ENCODE results near the gene ATG4B. TPM values are rescaled to one million over a fixed set of nuclear protein-coding genes. Genes with fewer than 3 reads are reported as not detected.

Gene ATG4B
- total RNA-seq, 3 donors from 2014 or later = 87.9 to 154 (median 94.6) TPM

DNA sequence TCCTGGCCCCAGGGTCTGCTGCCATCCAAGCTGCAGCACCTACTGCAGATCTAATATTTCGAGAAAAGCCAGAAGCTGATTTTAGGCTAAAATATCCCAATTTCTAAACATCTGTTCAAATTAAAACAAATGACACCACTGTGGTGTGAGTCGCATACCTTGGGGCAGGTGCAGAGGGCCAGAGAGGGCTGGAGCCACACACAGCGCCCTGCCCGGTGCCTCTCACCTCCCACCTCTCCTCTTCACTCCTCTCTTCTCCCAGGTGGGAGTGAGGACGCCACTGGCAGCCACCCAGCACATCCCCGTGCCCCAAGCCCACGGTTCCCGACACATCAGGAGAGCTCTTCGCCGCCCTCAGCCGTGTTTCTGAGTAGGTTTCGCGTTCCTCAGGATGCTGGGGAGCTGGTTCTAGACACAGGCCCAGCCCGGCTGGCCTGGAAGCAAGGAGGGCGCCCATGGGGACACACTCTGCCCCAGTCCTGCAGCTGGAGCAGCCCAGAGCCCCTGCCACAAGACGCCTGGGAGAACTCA lies 21.9 kb upstream of the ATG4B start:
- intact Hi-C loops (cut with DNase I, micrococcal nuclease) = no loop called here
- no peaks in the 10 kb centered on the region for H3K9me3 ChIP-seq

DNA sequence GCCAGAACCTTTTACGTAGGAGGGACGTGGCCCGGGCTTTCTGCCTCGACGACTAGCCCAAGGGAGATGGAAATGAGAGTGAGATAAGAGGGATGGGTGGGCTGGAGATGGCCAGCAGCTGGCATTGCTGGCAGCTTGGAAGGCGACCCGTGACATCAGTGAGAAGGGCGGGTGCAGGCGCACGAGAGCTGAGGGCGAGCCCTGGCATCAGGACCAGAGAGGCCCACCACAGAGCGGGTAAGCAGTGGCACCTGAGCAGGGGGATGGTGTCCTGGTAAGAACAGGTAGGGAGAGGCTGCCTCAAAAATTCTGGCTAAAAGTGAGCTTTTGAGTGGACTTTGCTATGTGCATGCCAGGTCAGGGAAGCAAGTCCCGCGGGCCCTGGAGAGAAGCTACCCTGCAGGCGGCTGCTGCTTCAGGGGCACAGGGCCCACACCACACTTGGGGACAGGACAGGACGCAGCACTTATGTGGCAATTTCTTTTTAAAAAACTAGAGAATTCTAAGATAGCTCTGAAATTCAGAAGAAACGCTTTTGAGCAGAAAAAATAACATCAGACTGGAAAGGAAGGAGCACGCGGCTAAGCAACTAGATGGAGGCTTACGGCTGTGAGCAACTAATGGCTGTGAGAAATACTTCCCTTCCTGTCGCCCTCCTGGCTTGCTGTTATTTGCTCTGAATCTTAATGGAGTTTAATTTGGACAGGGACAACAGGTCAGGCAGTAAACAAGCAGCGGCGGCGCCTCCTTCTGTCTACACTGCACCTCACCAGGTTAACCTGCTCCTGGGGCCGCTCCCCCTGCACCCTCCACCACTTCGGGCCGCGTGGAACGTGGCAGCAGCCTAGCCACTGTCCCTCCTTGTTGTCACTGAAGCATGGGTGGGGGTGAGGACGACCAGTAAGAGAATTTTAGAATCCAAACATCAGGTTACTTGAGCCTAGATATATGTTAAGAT lies 21.0 kb upstream of the ATG4B start:
- intact Hi-C loops (cut with DNase I, micrococcal nuclease) = no loop called here
- Histone ChIP-seq H3K4me1 (ENCODE audit: low read depth) (peaks cover 13% of the 10 kb centered on the region), H3K4me3 (no peak overlapping the region), H3K9me3 (no peaks in the 10 kb centered on the region), H3K36me3 (ENCODE audit: low read depth) (no peaks in the 10 kb centered on the region)
- DNase-seq (peak; percentile 50 to 67 (median 63)), ATAC-seq (peak; percentile 47)
- TF ChIP-seq, protein P1, sequence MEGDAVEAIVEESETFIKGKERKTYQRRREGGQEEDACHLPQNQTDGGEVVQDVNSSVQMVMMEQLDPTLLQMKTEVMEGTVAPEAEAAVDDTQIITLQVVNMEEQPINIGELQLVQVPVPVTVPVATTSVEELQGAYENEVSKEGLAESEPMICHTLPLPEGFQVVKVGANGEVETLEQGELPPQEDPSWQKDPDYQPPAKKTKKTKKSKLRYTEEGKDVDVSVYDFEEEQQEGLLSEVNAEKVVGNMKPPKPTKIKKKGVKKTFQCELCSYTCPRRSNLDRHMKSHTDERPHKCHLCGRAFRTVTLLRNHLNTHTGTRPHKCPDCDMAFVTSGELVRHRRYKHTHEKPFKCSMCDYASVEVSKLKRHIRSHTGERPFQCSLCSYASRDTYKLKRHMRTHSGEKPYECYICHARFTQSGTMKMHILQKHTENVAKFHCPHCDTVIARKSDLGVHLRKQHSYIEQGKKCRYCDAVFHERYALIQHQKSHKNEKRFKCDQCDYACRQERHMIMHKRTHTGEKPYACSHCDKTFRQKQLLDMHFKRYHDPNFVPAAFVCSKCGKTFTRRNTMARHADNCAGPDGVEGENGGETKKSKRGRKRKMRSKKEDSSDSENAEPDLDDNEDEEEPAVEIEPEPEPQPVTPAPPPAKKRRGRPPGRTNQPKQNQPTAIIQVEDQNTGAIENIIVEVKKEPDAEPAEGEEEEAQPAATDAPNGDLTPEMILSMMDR (IDR thresholded peaks at IDR 0.05) = no peak

More for the DNA sequence above, 21.9 kb upstream of the ATG4B start:
- TF ChIP-seq, protein P1 (IDR thresholded peaks at IDR 0.05) = no peak
- Histone ChIP-seq H3K36me3 (ENCODE audit: low read depth) (no peaks in the 10 kb centered on the region), H3K4me1 (ENCODE audit: low read depth) (peaks cover 19% of the 10 kb centered on the region), H3K4me3 (no peak overlapping the region)
- peak in 1 of 3 donors; percentile 52 for DNase-seq
- ATAC-seq = no peak

DNA sequence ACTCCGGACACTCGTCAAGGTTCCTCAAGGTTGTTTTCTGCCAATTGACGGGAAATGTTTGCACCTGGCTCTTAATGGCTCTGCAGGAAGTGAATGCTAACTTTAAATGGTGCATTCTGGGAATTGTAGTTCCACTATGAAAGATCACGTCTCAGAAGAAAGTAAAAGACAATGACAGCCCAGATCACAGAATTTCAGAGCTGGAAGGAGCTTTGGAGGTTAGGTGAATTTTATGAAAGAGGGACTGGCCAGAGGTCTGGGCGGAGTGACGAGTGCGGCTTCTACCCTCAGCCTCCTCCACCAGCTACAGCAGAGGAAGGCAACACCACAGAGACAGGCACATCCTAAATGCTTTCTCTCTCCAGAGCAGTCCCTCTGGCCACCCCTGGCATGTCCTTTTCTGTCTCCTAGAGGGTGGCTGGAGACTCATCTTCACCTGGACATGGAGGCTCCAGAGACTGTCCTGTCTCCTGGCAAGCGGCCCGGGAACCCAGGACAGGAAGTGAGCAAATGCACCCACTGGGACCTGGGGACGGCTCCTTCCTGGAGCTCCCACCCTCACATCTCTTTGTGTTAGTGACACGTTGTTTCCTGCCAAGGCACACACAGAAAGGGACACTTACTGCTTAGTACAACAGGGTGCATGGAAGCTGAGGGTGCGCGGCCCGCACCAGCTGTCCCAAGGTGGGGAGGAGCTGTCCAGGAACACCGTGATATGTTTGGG lies 19.9 kb upstream of the ATG4B start:
- Histone ChIP-seq H3K4me1 (ENCODE audit: low read depth) (peaks cover 13% of the 10 kb centered on the region), H3K36me3 (ENCODE audit: low read depth) (no peaks in the 10 kb centered on the region), H3K4me3 (no peak overlapping the region), H3K9me3 (no peaks in the 10 kb centered on the region)
- TF ChIP-seq, protein P1 (IDR thresholded peaks at IDR 0.05) = no peak
- intact Hi-C loops (cut with DNase I, micrococcal nuclease) = no loop called here
- peak; percentile 85 for ATAC-seq
- DNase-seq = peak; percentile 43 to 69 (median 49)

DNA sequence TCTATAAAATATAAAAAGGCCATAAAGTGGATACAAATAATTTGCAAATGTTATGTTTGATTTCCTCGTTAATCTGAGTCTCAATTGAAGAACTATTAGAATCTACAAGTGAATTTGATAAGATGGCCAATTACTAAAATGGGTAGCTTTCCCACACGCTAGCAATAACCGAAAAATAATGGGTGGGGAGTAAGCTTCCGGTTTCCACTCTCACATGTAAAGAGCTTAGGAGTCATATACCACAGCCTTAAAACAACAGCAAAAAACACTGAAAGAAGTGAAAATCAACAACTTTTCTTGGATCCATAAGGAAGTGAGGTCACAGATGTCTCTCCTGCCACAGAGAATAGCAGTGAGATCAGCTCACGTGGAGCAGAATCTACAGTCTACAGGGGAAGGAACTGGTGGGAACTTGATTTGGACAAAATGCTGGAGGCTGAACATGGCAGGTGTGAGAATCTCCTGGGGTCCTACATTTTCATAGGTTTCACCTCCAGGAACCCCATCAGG lies 19.1 kb upstream of the ATG4B start:
- DNase-seq (no peak), ATAC-seq (no peak)
- Histone ChIP-seq H3K9me3 (no peaks in the 10 kb centered on the region), H3K4me1 (ENCODE audit: low read depth) (peaks cover 13% of the 10 kb centered on the region), H3K4me3 (no peak overlapping the region), H3K36me3 (ENCODE audit: low read depth) (no peaks in the 10 kb centered on the region)
- TF ChIP-seq, protein P1 (IDR thresholded peaks at IDR 0.05) = no peak
- intact Hi-C loops (cut with DNase I, micrococcal nuclease) = no loop called here

DNA sequence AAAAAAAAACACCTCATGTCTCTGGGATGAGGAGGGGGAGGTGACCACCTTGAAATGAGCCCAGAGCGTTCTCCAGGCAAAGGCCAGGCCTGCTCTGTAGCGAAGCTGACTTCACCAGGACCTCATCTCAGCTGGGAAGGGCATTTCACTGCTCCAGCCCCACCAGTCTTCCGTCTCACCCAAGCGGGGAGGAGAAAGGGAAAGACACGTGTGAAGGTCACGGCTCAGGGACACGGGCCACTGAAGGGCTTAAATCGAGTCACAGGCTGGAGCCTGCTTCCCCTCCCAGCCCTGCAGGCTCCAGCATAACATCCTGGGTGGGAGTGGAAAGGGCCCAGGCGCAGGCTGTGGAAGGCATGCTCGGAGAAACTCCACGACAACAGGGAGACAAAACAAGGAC lies 18.7 kb upstream of the ATG4B start:
- peaks cover 13% of the 10 kb centered on the region for H3K4me1 ChIP-seq (ENCODE audit: low read depth)
- DNase-seq (no peak), ATAC-seq (no peak)
- intact Hi-C loops (cut with DNase I, micrococcal nuclease) = no loop called here
- H3K36me3 ChIP-seq (ENCODE audit: low read depth) = no peaks in the 10 kb centered on the region
- no peaks in the 10 kb centered on the region for H3K9me3 ChIP-seq
- TF ChIP-seq, protein P1 (IDR thresholded peaks at IDR 0.05) = no peak
- H3K4me3 ChIP-seq = no peak overlapping the region
